ENCODE data around the gene B3GALNT2.

B3GALNT2 gene

GRCh38 chr1:235513495-235514366 lies 9.5 kb upstream of the B3GALNT2 start:
- DNase-seq (ENCODE audit: low spot score): peak; percentile 36
- TF ChIP-seq CTCF (IDR thresholded peaks at IDR 0.05; ENCODE audit: extremely low read depth, missing control alignments): peak; percentile 84

- DNase-seq (ENCODE audit: low spot score): no peak
- no peak for TF ChIP-seq CTCF (IDR thresholded peaks at IDR 0.05; ENCODE audit: extremely low read depth, missing control alignments)
Measured at GRCh38 chr1:235511470-235512240, 7.4 kb upstream of the B3GALNT2 start.

GRCh38 chr1:235510823-235511222 lies 6.6 kb upstream of the B3GALNT2 start:
- DNase-seq (ENCODE audit: low spot score): no peak
- no peak for TF ChIP-seq CTCF (IDR thresholded peaks at IDR 0.05; ENCODE audit: extremely low read depth, missing control alignments)

- no peak for DNase-seq (ENCODE audit: low spot score)
- TF ChIP-seq CTCF (IDR thresholded peaks at IDR 0.05; ENCODE audit: extremely low read depth, missing control alignments): no peak
Measured at GRCh38 chr1:235507623-235508022, 3.4 kb upstream of the B3GALNT2 start.

GRCh38 chr1:235504494-235505222 lies 406 bp upstream of the B3GALNT2 start:
- peak; percentile 97 for DNase-seq (ENCODE audit: low spot score)
- TF ChIP-seq CTCF (IDR thresholded peaks at IDR 0.05; ENCODE audit: extremely low read depth, missing control alignments): peak; percentile 67

GRCh38 chr1:235503403-235504121 lies 690 bp downstream of the B3GALNT2 start:
- no peak for TF ChIP-seq CTCF (IDR thresholded peaks at IDR 0.05; ENCODE audit: extremely low read depth, missing control alignments)
- peak; percentile 51 for DNase-seq (ENCODE audit: low spot score)
